Hepatocyte (in vitro differentiated cells): Measurements from ENCODE around the gene AK1. TPM values are rescaled to one million over a fixed set of nuclear protein-coding genes. Genes with fewer than 3 reads are reported as not detected.

ENCODE experiments used
- DNase-seq: peaks from one replicate; pipeline ENCODE4 v3.0.0-alpha.2; 2016; ENCODE audit warnings: low spot score
- H2AFZ ChIP-seq: fragments of 200-600 bp; sonication (generic); 2 replicates; pipeline ENCODE4 v1.6.0; 2016; ENCODE audit warnings: antibody characterized with exemption, mild to moderate bottlenecking
- H3K27ac ChIP-seq: fragments of 200-600 bp; sonication (generic); 2 replicates; pipeline ENCODE4 v1.5.1; 2016; ENCODE audit warnings: mild to moderate bottlenecking
- H3K27me3 ChIP-seq: fragments of 200-600 bp; sonication (generic); 2 replicates; pipeline ENCODE4 v1.6.1; 2016
- H3K36me3 ChIP-seq: fragments of 200-600 bp; sonication (generic); replicated peaks from 2 replicates; pipeline ENCODE4 v1.5.1; 2016; ENCODE audit warnings: low read depth; ENCODE audit not compliant: insufficient read depth
- H3K4me1 ChIP-seq: fragments of 200-600 bp; sonication (generic); 2 replicates; pipeline ENCODE4 v1.5.1; 2016; ENCODE audit warnings: mild to moderate bottlenecking, moderate library complexity; ENCODE audit not compliant: insufficient read depth
- H3K4me2 ChIP-seq: fragments of 200-600 bp; sonication (generic); 2 replicates; pipeline ENCODE4 v1.6.0; 2016
- H3K4me3 ChIP-seq: fragments of 200-600 bp; sonication (generic); 2 replicates; pipeline ENCODE4 v1.5.1; 2016; ENCODE audit warnings: mild to moderate bottlenecking
- H3K79me2 ChIP-seq: fragments of 200-600 bp; sonication (generic); 2 replicates; pipeline ENCODE4 v1.6.0; 2017; ENCODE audit warnings: mild to moderate bottlenecking
- H3K9me2 ChIP-seq: fragments of 200-600 bp; sonication (generic); replicated peaks from 2 replicates; pipeline ENCODE4 v1.6.0; 2017; ENCODE audit warnings: mild to moderate bottlenecking; ENCODE audit not compliant: insufficient read depth
- H3K9me3 ChIP-seq: fragments of 200-600 bp; sonication (generic); 2 replicates; pipeline ENCODE4 v1.5.1; 2016; ENCODE audit warnings: low read depth, mild to moderate bottlenecking
- H4K20me1 ChIP-seq: fragments of 200-600 bp; sonication (generic); 2 replicates; pipeline ENCODE4 v1.6.0; 2016; ENCODE audit warnings: mild to moderate bottlenecking; ENCODE audit not compliant: insufficient read depth, poor library complexity, severe bottlenecking
- EZH2 ChIP-seq: fragments of 200-600 bp; sonication (generic); IDR thresholded peaks from 2 replicates; pipeline ENCODE4 v1.6.1; 2016; ENCODE audit warnings: antibody characterized with exemption, mild to moderate bottlenecking, borderline replicate concordance
- EZH2phosphoT487 ChIP-seq: fragments of 200-600 bp; sonication (generic); IDR thresholded peaks from one replicate; pipeline ENCODE4 v1.6.1; 2018; ENCODE audit warnings: antibody characterized with exemption, mild to moderate bottlenecking, low read depth, moderate library complexity; ENCODE audit not compliant: unreplicated experiment, severe bottlenecking
- WGBS: methylation state at CpG from one replicate; pipeline ENCODE4 v1.1.6; 2016; ENCODE audit warnings: low lambda C conversion rate; ENCODE audit errors: missing lambda C conversion rate; 5-methylcytosine and 5-hydroxymethylcytosine counted together
- polyA plus RNA-seq: library from polyadenylated mRNA; unstranded; fragments of >200 nt; fragmentation: Nextera tagmentation; extraction: Ambion mirVana; gene quantifications from 2 replicates; pipeline ENCODE4 v1.2.1, GENCODE V29; 2016
- total RNA-seq: library from RNA; depleted of rRNA; stranded (reverse); fragments of >200 nt; gene quantifications from 2 replicates; pipeline ENCODE4 v1.2.3, GENCODE V29; 2014
- TF ChIP-seq, protein P1 (sequence below): fragments of 200-600 bp; sonication (generic); IDR thresholded peaks from 2 replicates; pipeline ENCODE4 v1.5.1; 2016; ENCODE audit warnings: antibody characterized with exemption, mild to moderate bottlenecking; ENCODE audit not compliant: poor library complexity

Gene AK1
- total and polyA plus RNA-seq, 2 experiments from 2014 or later, result 28.3 to 91.3 TPM

DNA sequence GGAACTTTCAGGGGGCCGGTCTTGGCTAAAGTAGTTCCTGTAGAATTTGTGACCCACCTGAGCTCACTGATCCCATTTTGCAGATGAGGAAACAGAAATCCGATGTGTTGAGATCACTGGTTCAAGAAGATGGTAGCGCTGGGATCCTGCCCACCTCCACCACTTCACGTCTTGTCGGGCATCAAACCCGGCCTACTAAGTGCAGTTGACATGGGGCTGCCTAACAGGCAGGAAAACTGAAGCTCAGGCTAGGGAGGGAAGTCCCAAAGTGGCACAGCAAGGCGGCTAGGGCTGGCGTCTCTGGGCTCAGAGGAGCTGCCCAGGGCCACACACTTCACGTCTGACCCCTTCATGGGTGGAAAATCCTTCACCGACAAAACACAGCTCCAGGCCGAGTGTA is 22.5 kb downstream of the AK1 start:
- H3K4me2 ChIP-seq, result peak overlapping the region; percentile 79
- peaks cover 18% of the 10 kb centered on the region for H3K4me1 ChIP-seq
- peak overlapping the region; percentile 57 for H3K27ac ChIP-seq
- H2AFZ ChIP-seq, result no peak overlapping the region
- no peaks in the 10 kb centered on the region for H3K9me2 ChIP-seq
- no peaks in the 10 kb centered on the region for H3K27me3 ChIP-seq
- no peak for DNase-seq
- TF ChIP-seq EZH2phosphoT487 (no peak), EZH2 (no peak)
- TF ChIP-seq, protein P1, sequence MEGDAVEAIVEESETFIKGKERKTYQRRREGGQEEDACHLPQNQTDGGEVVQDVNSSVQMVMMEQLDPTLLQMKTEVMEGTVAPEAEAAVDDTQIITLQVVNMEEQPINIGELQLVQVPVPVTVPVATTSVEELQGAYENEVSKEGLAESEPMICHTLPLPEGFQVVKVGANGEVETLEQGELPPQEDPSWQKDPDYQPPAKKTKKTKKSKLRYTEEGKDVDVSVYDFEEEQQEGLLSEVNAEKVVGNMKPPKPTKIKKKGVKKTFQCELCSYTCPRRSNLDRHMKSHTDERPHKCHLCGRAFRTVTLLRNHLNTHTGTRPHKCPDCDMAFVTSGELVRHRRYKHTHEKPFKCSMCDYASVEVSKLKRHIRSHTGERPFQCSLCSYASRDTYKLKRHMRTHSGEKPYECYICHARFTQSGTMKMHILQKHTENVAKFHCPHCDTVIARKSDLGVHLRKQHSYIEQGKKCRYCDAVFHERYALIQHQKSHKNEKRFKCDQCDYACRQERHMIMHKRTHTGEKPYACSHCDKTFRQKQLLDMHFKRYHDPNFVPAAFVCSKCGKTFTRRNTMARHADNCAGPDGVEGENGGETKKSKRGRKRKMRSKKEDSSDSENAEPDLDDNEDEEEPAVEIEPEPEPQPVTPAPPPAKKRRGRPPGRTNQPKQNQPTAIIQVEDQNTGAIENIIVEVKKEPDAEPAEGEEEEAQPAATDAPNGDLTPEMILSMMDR, result no peak
- no peaks in the 10 kb centered on the region for H3K9me3 ChIP-seq
- 94% methylated on average over 11 of the region's 11 CpGs for WGBS
- H3K4me3 ChIP-seq, result no peak overlapping the region
- H3K36me3 ChIP-seq, result no peaks in the 10 kb centered on the region
- no peaks in the 10 kb centered on the region for H3K79me2 ChIP-seq
- H4K20me1 ChIP-seq, result no peaks in the 10 kb centered on the region

DNA sequence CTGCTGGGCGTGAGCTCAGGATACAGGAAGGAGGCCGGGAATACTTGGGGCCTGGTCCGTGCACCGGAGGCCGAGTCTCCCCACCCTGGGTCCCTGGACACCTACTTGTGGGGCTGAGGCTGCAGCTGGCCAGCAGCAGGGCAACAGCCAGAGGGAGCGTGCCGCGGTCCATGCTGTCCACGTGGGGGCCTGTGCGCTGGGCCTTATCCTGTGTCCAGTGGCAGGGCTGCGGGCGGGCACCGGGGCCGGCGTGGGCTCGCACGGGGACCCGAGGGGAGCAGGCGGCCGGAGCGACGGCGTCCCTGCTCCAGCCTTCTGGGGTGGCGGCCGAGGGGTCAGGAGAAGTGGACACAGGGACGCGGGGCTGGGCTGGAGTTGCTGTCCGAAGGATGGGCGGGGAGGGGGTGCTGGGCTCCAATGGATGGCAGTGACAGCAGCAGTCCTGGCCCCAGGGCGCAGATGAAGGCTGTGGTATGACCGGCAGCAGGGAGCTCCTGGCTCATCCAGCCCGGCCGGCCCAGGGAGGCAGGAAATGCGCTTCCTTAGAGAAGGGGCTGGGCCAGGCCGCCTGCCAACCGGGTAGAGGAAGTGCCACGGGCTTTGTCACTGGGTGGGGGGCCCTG is 23.2 kb downstream of the AK1 start, which contains the start of gene ENG:
ENG (minus strand) TSS at position 475 of the 623 bp plus-strand sequence; CDS start at position 172, 303 bp downstream.
- Histone ChIP-seq H3K9me2 (no peaks in the 10 kb centered on the region), H3K36me3 (no peaks in the 10 kb centered on the region), H2AFZ (no peak within 1 kb of the TSS), H3K4me2 (peak within 1 kb of the TSS; percentile 79), H3K4me3 (no peak within 1 kb of the TSS), H3K27ac (peak within 1 kb of the TSS; percentile 57), H3K9me3 (no peaks in the 10 kb centered on the region), H3K27me3 (no peaks in the 10 kb centered on the region), H4K20me1 (no peaks in the 10 kb centered on the region), H3K4me1 (peaks cover 18% of the 10 kb centered on the region), H3K79me2 (no peaks in the 10 kb centered on the region)
- 80% methylated on average over 20 of the region's 37 CpGs for WGBS
- no peak for TF ChIP-seq EZH2phosphoT487
- TF ChIP-seq, protein P1, result no peak
- no peak for TF ChIP-seq EZH2
- DNase-seq, result peak; percentile 55

DNA sequence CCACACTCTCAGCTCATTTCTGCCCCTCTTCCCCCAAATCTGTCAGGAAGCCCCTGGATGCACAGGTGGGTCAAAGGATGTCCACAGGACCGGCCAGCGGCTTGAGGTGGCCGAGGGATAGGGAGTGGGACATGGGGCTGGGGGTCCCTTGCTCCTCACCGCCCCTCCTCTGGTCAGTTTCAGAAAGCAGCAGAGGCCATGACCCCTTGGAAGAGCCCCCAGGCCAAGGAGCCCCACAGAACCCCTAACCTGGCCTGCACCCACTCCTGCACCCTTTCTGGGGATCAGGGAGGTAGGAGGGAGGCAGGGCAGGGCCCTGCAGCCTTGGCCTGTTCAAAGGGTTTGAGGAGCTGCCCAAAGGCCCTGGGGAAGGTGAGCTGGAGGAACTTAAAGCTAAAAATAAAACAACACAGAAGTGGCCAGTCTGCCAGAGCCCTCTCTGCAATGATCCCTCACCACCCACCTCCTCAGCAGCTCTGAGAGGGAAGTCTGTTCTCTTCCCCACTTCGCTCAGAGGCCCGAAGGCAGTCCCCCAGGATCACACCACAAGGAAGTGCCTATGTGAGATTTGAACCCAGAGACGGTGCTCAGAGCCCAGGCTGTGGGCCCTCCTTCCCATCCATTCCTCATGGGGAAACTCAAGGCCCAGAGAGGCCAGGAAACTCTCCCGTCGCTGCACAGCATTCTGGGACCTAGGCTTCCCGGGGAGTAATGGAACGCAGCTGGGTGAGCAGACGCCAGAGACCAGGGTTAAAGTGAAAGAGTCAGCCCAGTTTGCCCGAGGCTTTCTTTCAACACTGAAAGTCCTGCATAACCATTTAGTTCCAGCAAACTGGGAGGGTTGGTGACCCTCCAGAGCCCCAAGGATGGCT is 23.9 kb downstream of the AK1 start:
- H3K4me3 ChIP-seq, result no peak overlapping the region

More for the DNA sequence above, 23.9 kb downstream of the AK1 start:
- Histone ChIP-seq H3K36me3 (no peaks in the 10 kb centered on the region), H3K27ac (peak overlapping the region; percentile 57), H2AFZ (no peak overlapping the region), H3K27me3 (no peaks in the 10 kb centered on the region), H3K4me2 (peak overlapping the region; percentile 79), H3K9me2 (no peaks in the 10 kb centered on the region), H3K4me1 (peaks cover 11% of the 10 kb centered on the region), H3K9me3 (no peaks in the 10 kb centered on the region), H4K20me1 (no peaks in the 10 kb centered on the region), H3K79me2 (no peaks in the 10 kb centered on the region)
- DNase-seq, result no peak
- 77% methylated on average over 12 of the region's 13 CpGs for WGBS
- no peak for TF ChIP-seq EZH2
- TF ChIP-seq, protein P1, result no peak
- TF ChIP-seq EZH2phosphoT487, result no peak
